22Rv1 (cell line): Measurements from ENCODE around the gene GNAT2.

Source experiments
- H3K27ac ChIP-seq: fragments of 450-650 bp; 2 replicates; pipeline ENCODE4 v1.5.1; 2017
- CTCF ChIP-seq: fragments of 450-650 bp; IDR thresholded peaks from 2 replicates; pipeline ENCODE4 v1.5.1; 2017; ENCODE audit warnings: mild to moderate bottlenecking
- ZFX ChIP-seq: fragments of 450-650 bp; IDR thresholded peaks from 2 replicates; pipeline ENCODE4 v1.6.1; 2017; ENCODE audit warnings: antibody characterized with exemption, borderline replicate concordance

Gene GNAT2

DNA sequence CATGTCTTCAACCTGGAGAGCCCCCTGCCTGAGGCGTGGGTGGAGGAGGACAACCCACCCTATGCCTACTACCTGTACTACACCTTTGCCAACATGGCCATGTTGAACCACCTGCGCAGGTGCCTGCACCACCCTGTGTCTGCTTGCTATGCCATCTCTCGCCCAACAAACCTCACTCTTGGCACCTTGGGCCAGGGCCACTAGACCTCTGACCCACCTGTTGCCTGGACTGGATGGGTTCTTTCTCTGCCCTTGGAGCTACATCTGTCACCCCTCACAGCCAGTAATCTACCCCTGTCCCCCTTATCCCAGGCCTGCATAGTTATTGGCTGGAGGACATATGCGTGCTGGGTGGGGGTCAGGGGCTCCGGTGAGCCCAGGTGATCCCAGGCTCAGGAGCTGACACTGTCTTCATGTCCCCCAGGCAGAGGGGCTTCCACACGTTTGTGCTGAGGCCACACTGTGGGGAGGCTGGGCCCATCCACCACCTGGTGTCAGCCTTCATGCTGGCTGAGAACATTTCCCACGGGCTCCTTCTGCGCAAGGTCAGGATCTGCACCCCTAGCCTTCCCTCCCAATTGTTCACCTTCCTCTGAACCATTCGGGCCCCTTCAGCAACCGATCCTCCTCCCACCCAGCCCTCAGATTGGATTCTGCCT lies 10.1 kb upstream of the GNAT2 start:
- H3K27ac ChIP-seq: no peak overlapping the region
- TF ChIP-seq CTCF (no peak), ZFX (no peak)

GRCh38 chr1:109628540-109629321 lies 9.3 kb upstream of the GNAT2 start:
- H3K27ac ChIP-seq: no peak overlapping the region
- TF ChIP-seq CTCF: no peak
- no peak for TF ChIP-seq ZFX

GRCh38 chr1:109627692-109628399 lies 8.4 kb upstream of the GNAT2 start:
- no peak for TF ChIP-seq ZFX
- no peak for TF ChIP-seq CTCF
- no peak overlapping the region for H3K27ac ChIP-seq

DNA sequence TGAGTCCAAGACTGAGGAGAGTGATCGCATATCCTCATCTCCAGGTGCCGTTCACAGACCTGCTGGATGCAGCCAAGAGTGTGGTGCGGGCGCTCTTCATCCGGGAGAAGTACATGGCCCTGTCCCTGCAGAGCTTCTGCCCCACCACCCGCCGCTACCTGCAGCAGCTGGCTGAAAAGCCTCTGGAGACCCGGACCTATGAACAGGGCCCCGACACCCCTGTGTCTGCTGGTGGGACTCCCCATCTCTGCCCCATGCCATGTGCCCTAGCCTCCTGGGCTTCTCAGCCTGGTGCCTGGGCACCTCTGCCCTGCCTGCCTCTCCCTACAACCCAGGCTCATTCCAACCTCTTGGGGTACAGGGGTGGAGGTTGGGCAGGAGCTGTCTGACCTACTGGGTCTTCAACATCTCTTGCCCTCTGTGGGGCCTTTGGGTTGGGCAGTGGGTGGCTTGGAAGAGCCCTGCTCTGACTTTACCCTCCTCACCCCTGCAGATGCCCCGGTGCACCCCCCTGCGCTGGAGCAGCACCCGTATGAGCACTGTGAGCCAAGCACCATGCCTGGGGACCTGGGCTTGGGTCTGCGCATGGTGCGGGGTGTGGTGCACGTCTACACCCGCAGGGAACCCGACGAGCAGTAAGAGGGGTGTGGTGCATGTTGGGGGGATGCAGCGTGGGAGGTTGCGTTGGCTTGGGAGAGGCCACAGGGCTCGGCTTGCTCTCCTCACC lies 7.4 kb upstream of the GNAT2 start:
- no peak overlapping the region for H3K27ac ChIP-seq
- TF ChIP-seq CTCF: no peak
- no peak for TF ChIP-seq ZFX

GRCh38 chr1:109625601-109626560 lies 6.5 kb upstream of the GNAT2 start:
- H3K27ac ChIP-seq: no peak overlapping the region
- no peak for TF ChIP-seq CTCF
- TF ChIP-seq ZFX: no peak

- no peak for TF ChIP-seq ZFX
- no peak for TF ChIP-seq CTCF
- no peak overlapping the region for H3K27ac ChIP-seq
Observed at GRCh38 chr1:109625176-109625575, 5.8 kb upstream of the GNAT2 start.
